Memory B cell (primary cell): ENCODE results near the gene THUMPD2.

Experiments used
- ATAC-seq: fragments of 150-1000 bp; cut with Tn5 transposase; 2 replicates; pipeline ENCODE4 v1.10.0; 2021; ENCODE audit warnings: low read depth, mild to moderate bottlenecking, moderate library complexity
- DNase-seq, 2 donors: peaks; one replicate each; pipeline ENCODE4 v3.0.0; 2022; ENCODE audit warnings: low spot score in 2 of 2
- H3K27ac Mint-ChIP-seq: one replicate; pipeline ENCODE4 v1.8.0; 2022; ENCODE audit warnings: mild to moderate bottlenecking, moderate library complexity, mixed read lengths
- H3K27me3 Mint-ChIP-seq: one replicate; pipeline ENCODE4 v1.8.0; 2022; ENCODE audit warnings: mixed read lengths
- H3K36me3 Mint-ChIP-seq: one replicate; pipeline ENCODE4 v1.8.0; 2022; ENCODE audit warnings: mild to moderate bottlenecking, mixed read lengths
- H3K4me1 Mint-ChIP-seq: one replicate; pipeline ENCODE4 v1.8.0; 2022; ENCODE audit warnings: mixed read lengths
- H3K4me3 Mint-ChIP-seq: one replicate; pipeline ENCODE4 v1.8.0; 2022; ENCODE audit warnings: mild to moderate bottlenecking, moderate library complexity, mixed read lengths
- H3K9me3 Mint-ChIP-seq: one replicate; pipeline ENCODE4 v1.8.0; 2022; ENCODE audit warnings: mixed read lengths

THUMPD2 gene

GRCh38 chr2:39720970-39721369 is 58.1 kb downstream of the THUMPD2 start:
- no peaks in the 10 kb centered on the region for H3K36me3 Mint-ChIP-seq
- H3K27me3 Mint-ChIP-seq: peaks cover 8% of the 10 kb centered on the region
- H3K4me1 Mint-ChIP-seq: no peaks in the 10 kb centered on the region
- ATAC-seq: no peak
- DNase-seq: no peak
- H3K9me3 Mint-ChIP-seq: no peaks in the 10 kb centered on the region
- no peak overlapping the region for H3K4me3 Mint-ChIP-seq
- H3K27ac Mint-ChIP-seq: no peak overlapping the region

GRCh38 chr2:39719317-39719716 is 59.7 kb downstream of the THUMPD2 start:
- ATAC-seq: no peak
- no peaks in the 10 kb centered on the region for H3K4me1 Mint-ChIP-seq

GRCh38 chr2:39718483-39718882 is 60.6 kb downstream of the THUMPD2 start:
- no peak overlapping the region for H3K27ac Mint-ChIP-seq
- H3K4me1 Mint-ChIP-seq: no peaks in the 10 kb centered on the region
- no peaks in the 10 kb centered on the region for H3K9me3 Mint-ChIP-seq
- H3K4me3 Mint-ChIP-seq: no peak overlapping the region
- no peak for ATAC-seq
- H3K36me3 Mint-ChIP-seq: no peaks in the 10 kb centered on the region
- DNase-seq: no peak
- H3K27me3 Mint-ChIP-seq: peaks cover 6% of the 10 kb centered on the region

More at GRCh38 chr2:39719317-39719716, 59.7 kb downstream of the THUMPD2 start:
- Mint-ChIP-seq H3K4me3 (no peak overlapping the region), H3K36me3 (no peaks in the 10 kb centered on the region), H3K27me3 (peaks cover 8% of the 10 kb centered on the region), H3K27ac (no peak overlapping the region), H3K9me3 (no peaks in the 10 kb centered on the region)
- DNase-seq: no peak

- peaks cover 8% of the 10 kb centered on the region for H3K27me3 Mint-ChIP-seq
- no peak overlapping the region for H3K4me3 Mint-ChIP-seq
- no peaks in the 10 kb centered on the region for H3K4me1 Mint-ChIP-seq
Measured at GRCh38 chr2:39717067-39717466, 62.0 kb downstream of the THUMPD2 start.

GRCh38 chr2:39715822-39716221 is 63.2 kb downstream of the THUMPD2 start:
- DNase-seq: no peak
- H3K27me3 Mint-ChIP-seq: peaks cover 7% of the 10 kb centered on the region
- no peaks in the 10 kb centered on the region for H3K4me1 Mint-ChIP-seq
- H3K36me3 Mint-ChIP-seq: no peaks in the 10 kb centered on the region
- H3K9me3 Mint-ChIP-seq: no peaks in the 10 kb centered on the region
- ATAC-seq: no peak
- H3K27ac Mint-ChIP-seq: no peak overlapping the region
- H3K4me3 Mint-ChIP-seq: no peak overlapping the region

More at GRCh38 chr2:39717067-39717466, 62.0 kb downstream of the THUMPD2 start:
- Mint-ChIP-seq H3K36me3 (no peaks in the 10 kb centered on the region), H3K9me3 (no peaks in the 10 kb centered on the region), H3K27ac (no peak overlapping the region)
- ATAC-seq (no peak), DNase-seq (no peak)

- no peak for DNase-seq
- H3K27me3 Mint-ChIP-seq: peaks cover 4% of the 10 kb centered on the region
- no peaks in the 10 kb centered on the region for H3K9me3 Mint-ChIP-seq
- H3K27ac Mint-ChIP-seq: no peak overlapping the region
- H3K36me3 Mint-ChIP-seq: no peaks in the 10 kb centered on the region
- no peaks in the 10 kb centered on the region for H3K4me1 Mint-ChIP-seq
- ATAC-seq: no peak
- no peak overlapping the region for H3K4me3 Mint-ChIP-seq
Measured at GRCh38 chr2:39715095-39715494, 64.0 kb downstream of the THUMPD2 start.

GRCh38 chr2:39712953-39713352 is 66.1 kb downstream of the THUMPD2 start:
- peaks cover 2% of the 10 kb centered on the region for H3K36me3 Mint-ChIP-seq
- DNase-seq: no peak
- H3K4me3 Mint-ChIP-seq: no peak overlapping the region
- H3K27me3 Mint-ChIP-seq: peaks cover 5% of the 10 kb centered on the region
- no peak for ATAC-seq
- H3K9me3 Mint-ChIP-seq: peaks cover 1% of the 10 kb centered on the region
- no peak overlapping the region for H3K27ac Mint-ChIP-seq
- no peaks in the 10 kb centered on the region for H3K4me1 Mint-ChIP-seq

- Mint-ChIP-seq H3K4me1 (no peaks in the 10 kb centered on the region), H3K27me3 (peaks cover 10% of the 10 kb centered on the region), H3K36me3 (peaks cover 5% of the 10 kb centered on the region), H3K4me3 (no peak overlapping the region), H3K9me3 (peaks cover 3% of the 10 kb centered on the region), H3K27ac (no peak overlapping the region)
- no peak for ATAC-seq
- no peak for DNase-seq
Measured at GRCh38 chr2:39710807-39711206, 68.3 kb downstream of the THUMPD2 start.

GRCh38 chr2:39708003-39708402 is 71.1 kb downstream of the THUMPD2 start:
- no peaks in the 10 kb centered on the region for H3K4me1 Mint-ChIP-seq
- ATAC-seq (no peak), DNase-seq (no peak)
- peaks cover 5% of the 10 kb centered on the region for H3K36me3 Mint-ChIP-seq
- peaks cover 8% of the 10 kb centered on the region for H3K27me3 Mint-ChIP-seq
- H3K27ac Mint-ChIP-seq: no peak overlapping the region
- H3K4me3 Mint-ChIP-seq: no peak overlapping the region
- H3K9me3 Mint-ChIP-seq: peaks cover 3% of the 10 kb centered on the region

GRCh38 chr2:39706945-39707344 is 72.1 kb downstream of the THUMPD2 start:
- Mint-ChIP-seq H3K4me1 (no peaks in the 10 kb centered on the region), H3K9me3 (peaks cover 6% of the 10 kb centered on the region), H3K36me3 (peaks cover 5% of the 10 kb centered on the region), H3K4me3 (no peak overlapping the region), H3K27me3 (peaks cover 8% of the 10 kb centered on the region), H3K27ac (no peak overlapping the region)
- DNase-seq (no peak), ATAC-seq (no peak)

- ATAC-seq (no peak), DNase-seq (no peak)
- Mint-ChIP-seq H3K27ac (no peak overlapping the region), H3K4me3 (no peak overlapping the region), H3K36me3 (peaks cover 6% of the 10 kb centered on the region), H3K27me3 (peaks cover 8% of the 10 kb centered on the region), H3K9me3 (peaks cover 9% of the 10 kb centered on the region), H3K4me1 (no peaks in the 10 kb centered on the region)
Measured at GRCh38 chr2:39706312-39706711, 72.7 kb downstream of the THUMPD2 start.

GRCh38 chr2:39705638-39706037 is 73.4 kb downstream of the THUMPD2 start:
- Mint-ChIP-seq H3K9me3 (peaks cover 11% of the 10 kb centered on the region), H3K27me3 (peaks cover 8% of the 10 kb centered on the region), H3K36me3 (peaks cover 7% of the 10 kb centered on the region), H3K4me3 (no peak overlapping the region), H3K4me1 (no peaks in the 10 kb centered on the region), H3K27ac (no peak overlapping the region)
- no peak for DNase-seq
- ATAC-seq: no peak

GRCh38 chr2:39704540-39704939 is 74.5 kb downstream of the THUMPD2 start:
- H3K27ac Mint-ChIP-seq: no peak overlapping the region
- peaks cover 16% of the 10 kb centered on the region for H3K9me3 Mint-ChIP-seq
- no peaks in the 10 kb centered on the region for H3K4me1 Mint-ChIP-seq
- DNase-seq (no peak), ATAC-seq (no peak)
- H3K4me3 Mint-ChIP-seq: no peak overlapping the region
- peaks cover 10% of the 10 kb centered on the region for H3K27me3 Mint-ChIP-seq
- peaks cover 10% of the 10 kb centered on the region for H3K36me3 Mint-ChIP-seq

- Mint-ChIP-seq H3K4me3 (no peak overlapping the region), H3K4me1 (no peaks in the 10 kb centered on the region), H3K27ac (no peak overlapping the region), H3K27me3 (peaks cover 11% of the 10 kb centered on the region), H3K36me3 (peaks cover 10% of the 10 kb centered on the region), H3K9me3 (peaks cover 20% of the 10 kb centered on the region)
- DNase-seq: no peak
- no peak for ATAC-seq
Measured at GRCh38 chr2:39703181-39703872, 75.7 kb downstream of the THUMPD2 start.

GRCh38 chr2:39701137-39701536 is 77.9 kb downstream of the THUMPD2 start:
- Mint-ChIP-seq H3K27me3 (peaks cover 4% of the 10 kb centered on the region), H3K36me3 (peaks cover 5% of the 10 kb centered on the region), H3K4me3 (no peak overlapping the region), H3K4me1 (no peaks in the 10 kb centered on the region), H3K27ac (no peak overlapping the region), H3K9me3 (peaks cover 17% of the 10 kb centered on the region)
- no peak for DNase-seq
- no peak for ATAC-seq
